Epidermal melanocyte (primary cell): ENCODE measurements around the gene PRPSAP2.

Source experiments
- DNase-seq: peaks from one replicate; pipeline ENCODE4 v3.0.0; 2011; ENCODE audit warnings: low spot score; ENCODE audit not compliant: insufficient read length

The PRPSAP2 gene

GRCh38 chr17:18961634-18962493, 103.9 kb downstream of the PRPSAP2 start:
- DNase-seq, result no peak

- no peak for DNase-seq
Observed at GRCh38 chr17:18962494-18962815, 104.5 kb downstream of the PRPSAP2 start.

- DNase-seq, result no peak
Observed at GRCh38 chr17:18963126-18964017, 105.4 kb downstream of the PRPSAP2 start.

- DNase-seq, result no peak
Observed at GRCh38 chr17:18964018-18964351, 106.1 kb downstream of the PRPSAP2 start.

GRCh38 chr17:18964550-18964949, 106.6 kb downstream of the PRPSAP2 start:
- no peak for DNase-seq

GRCh38 chr17:18965530-18966236, 107.8 kb downstream of the PRPSAP2 start:
- no peak for DNase-seq

GRCh38 chr17:18966831-18967624, 109.1 kb downstream of the PRPSAP2 start:
- no peak for DNase-seq

- no peak for DNase-seq
Observed at GRCh38 chr17:18967916-18968315, 110.0 kb downstream of the PRPSAP2 start.

GRCh38 chr17:18968345-18968744, 110.4 kb downstream of the PRPSAP2 start:
- DNase-seq, result no peak

GRCh38 chr17:18968945-18969887, 111.3 kb downstream of the PRPSAP2 start:
- no peak for DNase-seq

- no peak for DNase-seq
Observed at GRCh38 chr17:18970582-18971480, 112.9 kb downstream of the PRPSAP2 start.

GRCh38 chr17:18971801-18972200, 113.9 kb downstream of the PRPSAP2 start:
- no peak for DNase-seq

- DNase-seq, result no peak
Observed at GRCh38 chr17:18974407-18975149, 116.6 kb downstream of the PRPSAP2 start.

GRCh38 chr17:18975597-18975996, 117.7 kb downstream of the PRPSAP2 start:
- no peak for DNase-seq

GRCh38 chr17:18976201-18976600, 118.3 kb downstream of the PRPSAP2 start:
- no peak for DNase-seq

- DNase-seq, result no peak
Observed at GRCh38 chr17:18977021-18977420, 119.1 kb downstream of the PRPSAP2 start.

- DNase-seq, result no peak
Observed at GRCh38 chr17:18977646-18978045, 119.7 kb downstream of the PRPSAP2 start.

- no peak for DNase-seq
Observed at GRCh38 chr17:18978050-18978449, 120.1 kb downstream of the PRPSAP2 start.
